HK-2 (cell line): Measurements from ENCODE around the gene CAMK2D.
"Not testable (repeated sequence)": the region's sequence is repeated elsewhere in the genome, so short reads cannot be mapped to it uniquely, and the experiment has no call there.

Experiments
- DNase-seq: peaks from one replicate; pipeline ENCODE4 v3.0.0-alpha.2; 2018; ENCODE audit not compliant: unreplicated experiment

CAMK2D gene

DNA sequence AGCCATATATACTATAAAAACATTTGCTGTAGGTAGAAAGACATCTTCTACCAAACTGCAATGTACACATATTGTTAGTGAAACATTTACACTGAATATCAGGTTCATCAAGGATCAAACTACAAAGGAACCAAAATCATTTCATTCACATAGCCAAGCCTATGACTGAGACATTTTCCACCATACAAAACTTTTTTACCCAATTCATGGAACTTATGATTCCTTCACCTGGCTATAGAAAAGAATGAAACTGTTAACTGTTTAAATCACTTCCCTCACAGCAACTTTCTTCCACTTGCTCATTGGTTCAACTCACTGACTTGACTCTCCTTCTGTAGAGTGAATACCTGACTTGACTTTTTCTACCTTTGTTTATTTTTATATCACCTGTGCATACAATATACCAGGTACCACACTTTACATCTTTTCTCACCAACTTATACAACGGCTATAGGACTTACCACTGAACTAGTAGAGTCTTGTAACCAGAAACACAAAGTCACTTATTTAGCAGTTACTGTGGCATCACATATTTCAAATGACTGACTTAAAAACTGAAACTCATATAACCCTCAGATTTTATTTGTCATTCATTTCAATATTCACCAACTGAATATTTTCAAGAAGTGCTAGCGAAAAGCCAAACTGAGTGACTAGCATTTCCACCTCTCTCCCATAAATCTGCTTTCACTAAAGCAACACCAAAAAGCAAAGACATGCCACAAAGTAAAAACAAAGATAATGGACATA is 30.9 kb downstream of the CAMK2D start:
- DNase-seq: no peak

DNA sequence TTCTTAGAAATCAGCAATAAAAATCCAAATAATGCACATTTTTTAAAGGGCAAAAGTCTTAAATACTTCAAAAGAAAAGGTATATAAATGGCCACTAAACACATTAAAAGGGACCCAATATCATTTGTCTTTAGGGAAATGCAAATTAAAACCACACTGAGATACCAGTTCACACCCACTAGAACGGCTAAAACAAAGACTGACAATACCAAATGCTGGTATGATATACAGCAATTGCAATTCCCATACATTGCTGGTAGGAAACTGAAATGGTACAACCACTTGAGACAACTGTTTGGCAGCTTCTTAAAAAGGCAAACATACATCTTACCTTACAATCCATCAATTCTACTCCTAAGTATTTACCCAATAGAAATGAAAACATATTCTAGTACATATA is 33.7 kb downstream of the CAMK2D start:
- DNase-seq: no peak

DNA sequence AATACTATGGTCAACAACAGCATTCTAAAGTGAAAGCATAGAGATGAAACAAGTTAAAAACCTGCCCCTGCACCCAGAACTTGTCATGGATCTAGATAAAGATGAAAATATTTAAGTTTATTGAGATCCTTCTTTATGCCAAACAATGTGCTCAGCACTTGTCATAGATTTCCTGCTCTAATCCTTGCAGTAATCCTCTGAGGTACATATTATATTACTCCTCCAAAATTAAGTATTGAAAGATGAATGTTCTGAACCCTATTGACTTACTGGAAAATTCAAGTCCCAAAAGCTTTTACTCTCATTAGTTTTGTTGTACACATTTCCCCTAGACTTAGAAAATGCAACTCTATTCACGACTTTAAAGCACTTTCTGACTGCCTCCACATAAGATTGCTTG is 35.6 kb downstream of the CAMK2D start:
- DNase-seq: no peak

DNA sequence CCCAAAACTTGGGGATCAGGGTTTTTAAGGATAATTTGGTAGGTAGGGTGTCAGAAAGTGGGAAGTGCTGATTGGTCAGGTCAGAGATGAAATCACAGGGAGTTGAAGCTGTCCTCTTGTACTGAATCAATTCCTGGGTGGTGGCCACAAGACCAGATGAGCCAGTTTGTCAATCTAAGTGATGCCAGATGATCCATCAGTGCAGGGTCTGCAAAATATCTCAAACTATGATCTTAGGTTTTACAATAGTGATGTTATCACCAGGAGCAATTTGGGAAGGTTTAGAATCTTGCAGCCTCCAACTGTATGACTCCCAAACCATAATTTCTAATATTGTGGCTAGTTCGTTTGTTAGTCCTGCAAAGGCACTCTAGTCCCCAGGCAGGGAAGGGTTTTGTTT is 43.3 kb downstream of the CAMK2D start:
- no peak for DNase-seq

DNA sequence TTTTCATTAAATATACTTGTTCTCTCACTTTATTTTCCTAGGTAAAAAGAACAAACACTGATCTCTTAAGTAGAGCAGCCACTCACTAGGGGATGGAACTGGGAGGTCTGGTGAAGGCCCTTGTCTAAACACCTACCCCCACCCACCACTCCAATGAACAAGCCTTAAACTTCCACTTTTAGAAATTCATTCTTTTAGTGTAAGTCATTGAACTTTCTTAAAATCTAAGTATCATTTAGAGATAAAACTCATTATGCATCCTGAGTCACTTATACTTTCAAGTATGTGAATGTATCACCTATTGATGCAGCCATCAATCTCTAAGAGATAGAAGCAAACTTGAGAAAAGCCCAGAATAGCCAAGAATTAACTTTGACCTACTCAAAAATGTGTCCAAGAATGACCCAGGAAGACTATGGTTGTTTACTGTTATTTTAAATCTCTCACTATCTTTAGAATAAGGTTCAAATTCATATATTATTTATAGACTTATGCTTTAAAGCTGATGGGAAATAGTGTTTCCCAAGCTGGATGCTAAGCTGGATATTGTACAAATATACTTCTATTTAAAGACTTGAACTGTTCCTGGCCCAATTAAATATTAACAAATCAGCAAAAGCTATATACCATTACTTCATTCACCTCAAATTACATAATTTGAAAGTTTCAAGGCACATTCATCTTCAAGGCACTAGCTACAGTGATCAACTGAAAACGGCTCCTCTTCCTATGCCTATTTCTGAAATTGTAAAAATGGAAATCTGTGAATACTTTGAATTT is 49.5 kb downstream of the CAMK2D start:
- DNase-seq: no peak

DNA sequence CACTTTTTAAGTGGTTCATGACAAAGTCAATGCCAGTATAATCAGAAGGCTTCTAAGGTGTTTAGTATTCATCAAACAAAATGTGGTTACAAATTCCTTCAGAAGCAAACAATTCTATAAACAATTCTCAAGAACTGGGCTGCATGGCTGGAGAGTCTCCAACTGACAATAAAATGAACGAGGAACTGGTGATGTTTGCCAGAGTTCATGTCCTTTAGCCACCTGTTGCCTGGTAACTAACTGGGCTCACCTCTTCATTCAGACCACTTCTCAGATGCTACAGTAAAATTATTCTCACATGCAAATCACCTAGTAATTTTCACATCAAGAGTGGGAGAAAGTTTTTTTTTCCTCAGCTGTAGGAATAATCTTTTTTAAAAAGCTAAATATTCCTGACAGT is 53.3 kb downstream of the CAMK2D start:
- DNase-seq: no peak

DNA sequence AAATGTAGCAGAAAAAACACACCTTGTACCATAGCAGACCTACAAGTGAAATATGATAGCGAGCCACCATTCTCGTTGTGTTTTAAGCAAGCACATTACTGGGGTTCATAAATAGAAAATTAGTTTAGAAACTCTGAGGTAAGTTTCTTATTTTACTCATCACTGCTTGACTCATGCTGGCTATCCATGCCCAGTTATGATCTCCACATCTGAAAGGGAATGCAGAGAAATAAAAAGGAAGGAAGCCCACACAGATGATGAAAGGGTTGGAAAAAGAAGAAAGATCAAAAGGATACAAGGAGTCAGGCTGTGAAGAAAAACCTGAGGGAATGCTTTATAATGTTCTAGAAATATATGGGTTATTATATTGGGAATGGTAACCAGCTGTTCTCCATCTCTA is 54.5 kb downstream of the CAMK2D start:
- DNase-seq: no peak

DNA sequence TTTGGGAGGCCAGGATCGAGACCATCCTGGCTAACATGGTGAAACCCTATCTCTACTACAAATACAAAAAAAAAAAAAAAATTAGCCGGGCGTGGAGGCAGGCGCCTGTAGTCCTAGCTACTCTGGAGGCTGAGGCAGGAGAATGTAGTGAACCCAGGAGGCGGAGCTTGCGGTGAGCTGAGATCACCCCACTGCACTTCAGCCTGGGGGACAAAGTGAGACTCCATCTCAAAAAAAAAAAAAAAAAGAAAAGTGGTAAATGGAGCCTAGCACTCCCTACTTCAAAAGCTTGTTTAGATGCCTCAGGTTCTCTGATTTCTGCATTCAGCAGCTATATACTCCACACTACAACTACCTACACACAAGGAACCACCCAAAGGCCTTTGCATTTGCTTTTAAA is 56.4 kb downstream of the CAMK2D start:
- not testable (repeated sequence) for DNase-seq

DNA sequence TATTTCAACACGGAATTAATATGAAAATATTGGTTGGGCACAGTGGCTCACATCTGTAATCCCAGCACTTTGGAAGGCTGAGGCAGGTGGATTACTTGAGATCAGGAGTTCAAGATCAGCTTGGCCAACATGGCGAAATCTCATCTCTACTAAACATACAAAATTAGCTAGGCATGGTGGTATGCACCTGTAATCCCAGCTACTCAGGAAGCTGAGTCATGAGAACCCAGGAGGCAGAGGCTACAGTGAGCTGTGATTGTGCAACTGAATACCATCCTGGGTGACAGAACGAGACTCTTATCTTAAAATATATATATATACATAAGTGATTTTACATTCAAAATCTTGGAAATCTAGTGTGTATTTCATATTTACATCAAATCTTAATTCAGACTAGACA is 58.9 kb downstream of the CAMK2D start:
- DNase-seq: not testable (repeated sequence)

DNA sequence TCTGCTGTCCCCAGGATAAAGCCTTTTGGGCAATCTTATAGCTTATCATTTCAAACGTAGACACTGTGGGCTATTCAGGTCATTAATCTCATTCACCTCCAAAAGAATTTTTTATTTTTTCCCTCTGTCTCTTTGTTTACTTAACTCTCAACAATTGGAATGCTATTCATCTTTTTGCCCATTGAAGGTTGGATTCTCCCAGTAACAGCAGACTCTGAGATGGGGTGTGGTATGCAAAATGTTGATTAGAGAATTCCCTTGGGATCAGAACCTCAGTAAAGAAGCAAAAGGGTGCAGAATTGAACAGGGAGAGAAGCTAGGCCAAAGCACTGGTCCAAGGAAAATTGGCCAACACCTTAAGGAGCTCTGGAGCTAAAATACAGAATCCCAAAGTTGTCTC is 60.4 kb downstream of the CAMK2D start:
- no peak for DNase-seq

DNA sequence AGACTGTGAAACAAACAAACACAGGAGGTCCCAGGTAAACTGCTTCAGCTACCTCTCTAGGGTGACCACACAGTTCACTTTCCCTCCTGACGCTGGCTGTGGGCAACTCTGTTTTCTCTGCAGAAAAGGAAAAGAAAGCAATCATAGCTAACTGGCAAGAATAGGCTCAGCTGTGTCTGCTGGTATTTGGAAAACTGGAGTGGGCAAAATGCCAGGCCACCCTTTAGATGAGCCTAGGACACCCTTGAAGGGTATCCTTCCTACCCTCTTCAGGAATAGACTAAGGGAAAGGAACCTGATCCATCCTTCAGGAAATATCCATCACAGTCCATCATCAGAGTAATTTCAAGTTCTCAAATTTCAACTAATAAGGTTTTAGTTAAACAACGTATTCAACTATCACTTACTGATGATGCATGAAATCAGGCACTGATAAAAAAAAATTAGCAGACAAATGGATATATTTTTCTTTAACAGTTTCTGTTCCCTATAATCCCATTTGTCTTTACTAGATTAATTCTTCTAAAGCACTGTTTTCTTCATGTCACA is 60.9 kb downstream of the CAMK2D start:
- no peak for DNase-seq

DNA sequence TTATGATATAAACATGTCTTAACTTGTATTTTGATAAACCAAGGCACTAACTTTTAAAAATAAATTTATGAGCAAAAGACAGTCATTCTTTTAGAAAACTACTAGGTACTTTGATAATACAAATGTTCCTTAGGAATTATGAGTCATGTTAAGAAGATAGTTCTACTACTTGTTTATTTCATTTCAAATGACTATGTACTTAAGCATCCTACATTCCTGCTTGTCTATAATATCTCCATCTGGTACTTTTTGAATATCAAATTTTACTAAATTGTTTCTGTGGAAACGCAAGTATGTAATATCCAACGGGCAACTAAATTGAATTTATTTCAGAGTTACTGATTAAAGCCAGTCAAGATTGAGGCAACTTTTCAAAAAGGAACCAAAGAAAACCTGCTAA is 61.8 kb downstream of the CAMK2D start:
- no peak for DNase-seq

DNA sequence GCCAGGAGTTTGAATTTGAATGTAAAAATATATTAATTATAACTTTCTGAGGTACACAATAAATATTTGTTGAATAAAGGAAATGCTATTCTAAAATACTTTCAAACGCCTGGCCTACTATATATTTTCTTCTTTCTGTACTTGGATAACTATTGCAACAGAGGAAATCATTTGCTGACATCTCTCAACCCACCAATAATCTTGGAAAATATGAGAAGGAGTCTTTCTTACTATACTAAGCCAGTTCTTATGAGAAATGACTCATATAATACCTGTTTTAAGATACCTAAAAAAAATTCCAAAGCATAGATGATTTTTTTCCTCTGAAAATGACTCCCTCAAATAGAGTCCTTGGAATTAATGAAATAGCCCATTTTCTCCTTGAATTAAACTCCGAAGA is 64.1 kb downstream of the CAMK2D start:
- DNase-seq: no peak

DNA sequence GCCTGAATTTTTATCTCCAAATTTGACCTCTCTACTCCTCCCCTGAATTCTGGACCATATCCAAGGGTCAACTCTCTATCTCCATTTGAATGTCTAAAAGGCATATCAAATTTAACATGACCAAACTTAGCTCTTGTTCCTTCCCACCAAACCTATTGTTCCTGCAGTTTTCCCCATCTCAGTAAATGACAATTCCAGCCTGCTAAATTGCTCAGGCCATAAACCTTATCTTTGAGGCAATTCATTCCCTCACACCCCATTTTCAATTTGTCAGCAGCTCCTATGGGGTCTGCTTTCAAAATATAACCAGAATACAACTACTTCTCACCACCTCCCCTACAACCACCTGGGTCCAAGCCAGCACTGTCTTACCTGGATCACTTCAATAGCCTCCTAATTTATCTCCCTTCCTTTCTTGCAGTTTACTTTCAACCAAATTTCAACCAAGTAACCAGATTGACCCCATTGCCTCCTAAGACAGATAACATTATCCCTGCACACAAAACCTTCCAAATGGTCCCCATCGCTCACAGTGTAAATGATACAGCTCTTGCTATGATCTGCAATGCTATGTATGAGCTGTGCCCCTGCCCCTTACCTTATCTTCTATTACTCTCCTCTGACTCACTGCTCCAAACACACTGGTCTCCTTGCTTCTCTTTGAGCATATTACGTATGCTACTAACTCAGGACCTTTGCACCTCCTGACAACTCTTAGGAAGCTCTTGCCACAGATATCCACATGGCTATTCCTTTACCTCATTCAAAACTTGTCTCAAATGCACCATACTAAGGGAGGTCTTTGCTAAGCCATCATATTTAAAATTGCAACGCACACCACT is 66.0 kb downstream of the CAMK2D start:
- no peak for DNase-seq

DNA sequence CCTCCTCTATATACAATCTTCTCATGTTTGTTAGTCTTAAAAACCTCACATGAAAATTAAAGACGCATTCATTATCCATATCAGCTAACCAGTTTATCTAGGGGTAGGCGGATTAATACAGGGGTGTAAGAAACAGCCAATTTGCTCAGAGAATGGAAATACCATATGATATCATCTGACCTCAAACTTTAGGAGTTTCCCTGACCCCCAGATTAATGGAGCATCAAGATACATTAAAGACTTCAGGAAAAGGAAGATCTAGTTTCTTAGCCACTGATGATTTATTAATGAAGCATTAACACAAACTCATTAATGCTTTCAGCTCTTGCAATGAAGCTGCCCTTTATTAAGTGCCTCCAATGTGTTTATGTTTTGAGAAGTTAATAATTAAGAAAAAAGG is 67.5 kb downstream of the CAMK2D start:
- DNase-seq: no peak

DNA sequence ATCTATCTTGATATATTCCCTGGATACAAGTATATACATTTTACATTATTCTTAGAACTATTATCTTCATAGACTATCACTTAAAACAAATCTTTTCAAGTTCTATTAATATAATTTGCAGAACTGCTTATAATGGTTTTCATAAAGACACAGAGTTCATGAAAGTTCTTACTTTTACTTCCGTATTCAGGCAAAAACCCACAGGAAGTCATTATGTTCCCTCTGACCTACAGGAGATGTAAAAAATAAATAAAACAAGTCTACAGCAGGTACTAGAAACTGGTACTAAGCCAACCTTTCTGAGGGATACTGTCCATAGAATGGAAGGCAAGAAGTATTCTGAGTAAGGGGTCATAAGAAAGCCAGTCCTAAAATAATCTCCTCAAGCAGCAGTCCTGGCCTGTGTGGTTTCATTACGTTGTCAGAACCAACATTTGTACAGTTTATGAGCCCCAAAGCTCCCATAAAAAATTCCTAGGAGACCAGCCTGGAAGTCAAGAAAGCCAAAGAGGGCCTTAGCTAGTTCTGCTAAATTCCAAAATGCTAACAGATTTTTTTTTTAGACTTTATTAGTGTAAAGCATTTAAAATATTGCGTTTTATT is 68.6 kb downstream of the CAMK2D start:
- DNase-seq: no peak

DNA sequence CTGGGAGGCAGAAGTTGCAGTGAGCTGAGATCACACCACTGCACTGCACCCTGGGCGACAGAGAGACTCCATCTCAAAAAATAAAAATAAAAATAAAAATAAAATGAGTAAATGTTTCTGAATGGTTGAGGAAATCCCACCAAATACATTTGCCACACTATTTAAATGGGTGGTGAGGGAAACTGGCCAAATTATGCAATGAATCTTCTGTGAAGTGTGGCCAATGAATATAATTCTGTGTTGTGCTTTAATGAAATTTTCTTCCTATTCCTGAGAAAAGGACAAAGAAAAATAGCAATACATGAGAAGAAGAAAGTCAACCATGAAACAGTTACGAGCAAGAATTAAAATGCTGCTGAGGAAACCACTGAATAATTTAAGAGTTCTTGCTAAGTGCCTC is 69.9 kb downstream of the CAMK2D start:
- no peak for DNase-seq

DNA sequence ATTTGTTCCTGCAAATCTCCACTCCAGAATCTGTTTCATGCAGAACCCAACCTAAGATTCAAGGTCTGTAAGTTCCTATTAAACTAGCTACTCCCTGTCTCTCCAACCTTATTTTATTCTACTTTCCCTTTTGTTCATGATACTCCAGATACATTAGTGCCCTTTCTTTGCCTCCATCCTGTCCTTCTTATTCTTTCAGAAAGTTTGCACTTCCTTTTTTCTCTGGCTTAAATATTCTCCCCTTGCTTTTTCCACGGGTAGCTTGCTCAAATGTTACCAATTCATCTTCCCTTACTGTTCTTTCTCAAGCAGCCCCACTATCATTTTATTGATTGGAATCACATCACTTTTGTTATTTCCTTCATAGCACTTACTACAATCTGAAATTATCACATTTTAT is 72.1 kb downstream of the CAMK2D start:
- DNase-seq: no peak

DNA sequence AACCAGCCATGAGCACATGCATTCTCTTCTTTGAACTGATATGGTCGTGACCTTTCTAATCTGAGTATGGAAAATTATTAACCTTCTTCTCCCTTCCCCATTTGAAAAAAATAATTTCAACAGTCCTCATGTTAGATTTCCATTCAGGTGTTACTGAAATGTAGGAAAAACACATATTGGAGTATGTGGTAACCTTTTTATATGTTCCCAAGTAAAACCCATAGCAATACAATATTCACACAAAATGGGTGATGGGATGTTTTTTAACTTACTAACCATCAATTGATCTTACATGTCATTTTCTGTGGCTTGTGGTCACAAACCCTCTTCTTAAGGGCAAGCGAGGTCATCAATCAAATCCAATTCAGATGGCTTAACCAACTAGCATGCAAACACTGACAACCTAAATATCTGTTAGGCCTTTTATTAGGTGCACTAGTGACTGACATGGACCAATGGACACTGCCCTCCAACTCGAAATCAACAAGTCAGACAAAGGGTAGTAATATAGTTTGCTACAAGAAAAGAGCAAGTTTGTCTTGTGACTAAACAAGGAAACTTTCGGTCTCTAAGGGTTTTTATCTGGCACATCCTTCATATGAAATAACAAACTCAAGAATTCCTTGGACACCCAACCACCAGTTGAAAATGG is 74.3 kb downstream of the CAMK2D start:
- DNase-seq: no peak

DNA sequence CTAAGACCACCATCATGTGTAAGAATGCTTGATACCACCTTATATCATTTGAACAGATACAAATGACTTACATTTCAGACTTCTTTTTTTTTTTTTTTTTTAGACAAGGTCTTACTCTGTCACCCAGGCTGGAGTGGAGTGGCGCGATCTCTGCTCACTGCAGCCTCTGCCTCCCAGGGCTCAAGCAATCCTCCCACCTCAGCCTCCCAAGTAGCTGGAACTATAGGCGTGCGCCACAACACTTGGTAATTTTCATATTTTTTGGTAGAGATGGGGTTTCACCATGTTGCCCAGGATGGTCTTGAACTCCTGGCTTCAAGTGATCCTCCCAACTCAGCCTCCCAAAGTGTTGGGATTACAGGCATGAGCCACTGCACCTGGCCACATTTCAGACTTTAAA is 76.4 kb downstream of the CAMK2D start:
- not testable (repeated sequence) for DNase-seq

DNA sequence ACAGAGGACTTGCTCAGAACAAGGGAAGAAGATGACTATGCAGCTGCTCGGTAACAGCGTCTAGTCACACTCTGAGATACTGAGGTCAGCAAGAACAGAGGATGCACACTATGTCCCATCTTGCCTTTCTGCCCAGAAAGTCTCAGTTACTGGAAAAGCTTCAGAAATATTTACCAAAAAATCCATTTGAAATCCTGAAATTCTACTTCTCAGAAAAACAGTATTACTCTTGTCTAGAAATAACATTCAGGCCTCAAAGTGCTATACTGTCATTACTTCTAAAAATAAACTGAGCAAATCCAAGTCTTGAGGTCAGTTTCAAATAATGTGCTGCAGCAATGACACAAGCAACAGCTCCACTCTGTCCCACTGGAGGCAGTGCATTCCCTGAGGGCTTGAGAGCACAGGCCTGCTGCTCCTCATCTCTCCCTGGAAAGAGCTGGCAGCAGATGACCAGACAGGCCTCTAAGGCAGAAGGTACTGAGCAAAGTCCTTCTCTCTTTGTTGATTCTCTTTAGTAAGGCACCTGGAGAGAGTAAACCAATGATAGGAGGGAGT is 76.9 kb downstream of the CAMK2D start:
- no peak for DNase-seq
